Measurements from ENCODE around the gene TBCCD1. TPM values are rescaled to one million over a fixed set of nuclear protein-coding genes. Genes with fewer than 3 reads are reported as not detected.

TBCCD1 gene
- total RNA-seq, 1 donor: 15.6 TPM

DNA sequence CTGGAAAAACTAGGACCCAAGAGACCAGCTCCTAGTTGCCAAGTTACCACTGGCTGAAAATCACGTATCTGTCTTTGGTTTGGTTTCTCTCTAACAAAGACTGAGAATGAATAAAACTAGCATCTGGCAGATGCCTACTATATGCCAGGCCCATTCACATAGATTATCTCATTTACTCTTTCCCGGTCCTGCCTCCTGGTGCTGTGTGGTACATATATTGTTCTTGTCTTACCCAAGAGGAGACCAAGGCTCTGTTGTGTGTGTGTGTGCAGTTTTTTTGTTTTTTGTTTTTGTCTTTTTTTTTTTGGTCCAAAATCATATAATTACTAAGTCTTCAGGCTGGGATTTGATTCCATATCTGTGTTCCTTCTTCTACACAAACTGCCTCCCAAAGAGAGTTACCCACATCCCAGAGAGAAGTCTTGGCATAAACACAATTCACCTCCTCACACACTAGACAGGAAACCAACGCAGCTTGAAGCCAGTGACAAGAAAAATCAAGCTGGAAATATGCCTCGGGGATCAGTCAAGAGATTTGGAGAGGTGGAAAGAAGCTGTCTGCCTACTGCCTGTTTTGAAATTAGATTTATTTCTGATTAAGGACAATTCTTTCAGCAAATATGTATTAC lies 46.6 kb upstream of the TBCCD1 start:
- no peak for DNase-seq (ENCODE audit: insufficient read length, low spot score, missing footprints)
- no peaks in the 10 kb centered on the region for H3K79me2 ChIP-seq (ENCODE audit: insufficient read depth, low read length)
- no peaks in the 10 kb centered on the region for H3K9me3 ChIP-seq (ENCODE audit: low read depth, low read length)
- H3K27ac ChIP-seq (ENCODE audit: low read depth, low read length): no peak overlapping the region
- no peak overlapping the region for H3K4me2 ChIP-seq (ENCODE audit: insufficient read depth, low read length)
- H4K20me1 ChIP-seq (ENCODE audit: insufficient read depth, low read length): no peaks in the 10 kb centered on the region
- H3K4me1 ChIP-seq (ENCODE audit: insufficient read depth, low read length): peaks cover 6% of the 10 kb centered on the region
- no peak overlapping the region for H3K4me3 ChIP-seq (ENCODE audit: insufficient read depth, low read length)
- TF ChIP-seq, protein P1, sequence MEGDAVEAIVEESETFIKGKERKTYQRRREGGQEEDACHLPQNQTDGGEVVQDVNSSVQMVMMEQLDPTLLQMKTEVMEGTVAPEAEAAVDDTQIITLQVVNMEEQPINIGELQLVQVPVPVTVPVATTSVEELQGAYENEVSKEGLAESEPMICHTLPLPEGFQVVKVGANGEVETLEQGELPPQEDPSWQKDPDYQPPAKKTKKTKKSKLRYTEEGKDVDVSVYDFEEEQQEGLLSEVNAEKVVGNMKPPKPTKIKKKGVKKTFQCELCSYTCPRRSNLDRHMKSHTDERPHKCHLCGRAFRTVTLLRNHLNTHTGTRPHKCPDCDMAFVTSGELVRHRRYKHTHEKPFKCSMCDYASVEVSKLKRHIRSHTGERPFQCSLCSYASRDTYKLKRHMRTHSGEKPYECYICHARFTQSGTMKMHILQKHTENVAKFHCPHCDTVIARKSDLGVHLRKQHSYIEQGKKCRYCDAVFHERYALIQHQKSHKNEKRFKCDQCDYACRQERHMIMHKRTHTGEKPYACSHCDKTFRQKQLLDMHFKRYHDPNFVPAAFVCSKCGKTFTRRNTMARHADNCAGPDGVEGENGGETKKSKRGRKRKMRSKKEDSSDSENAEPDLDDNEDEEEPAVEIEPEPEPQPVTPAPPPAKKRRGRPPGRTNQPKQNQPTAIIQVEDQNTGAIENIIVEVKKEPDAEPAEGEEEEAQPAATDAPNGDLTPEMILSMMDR (IDR thresholded peaks at IDR 0.05; ENCODE audit: extremely low read depth, low read depth, low read length): no peak
- H2AFZ ChIP-seq (ENCODE audit: low read length): no peak overlapping the region
- peaks cover 24% of the 10 kb centered on the region for H3K27me3 ChIP-seq (ENCODE audit: insufficient read depth, low read length)
- no peaks in the 10 kb centered on the region for H3K36me3 ChIP-seq (ENCODE audit: insufficient read depth, low read length)

DNA sequence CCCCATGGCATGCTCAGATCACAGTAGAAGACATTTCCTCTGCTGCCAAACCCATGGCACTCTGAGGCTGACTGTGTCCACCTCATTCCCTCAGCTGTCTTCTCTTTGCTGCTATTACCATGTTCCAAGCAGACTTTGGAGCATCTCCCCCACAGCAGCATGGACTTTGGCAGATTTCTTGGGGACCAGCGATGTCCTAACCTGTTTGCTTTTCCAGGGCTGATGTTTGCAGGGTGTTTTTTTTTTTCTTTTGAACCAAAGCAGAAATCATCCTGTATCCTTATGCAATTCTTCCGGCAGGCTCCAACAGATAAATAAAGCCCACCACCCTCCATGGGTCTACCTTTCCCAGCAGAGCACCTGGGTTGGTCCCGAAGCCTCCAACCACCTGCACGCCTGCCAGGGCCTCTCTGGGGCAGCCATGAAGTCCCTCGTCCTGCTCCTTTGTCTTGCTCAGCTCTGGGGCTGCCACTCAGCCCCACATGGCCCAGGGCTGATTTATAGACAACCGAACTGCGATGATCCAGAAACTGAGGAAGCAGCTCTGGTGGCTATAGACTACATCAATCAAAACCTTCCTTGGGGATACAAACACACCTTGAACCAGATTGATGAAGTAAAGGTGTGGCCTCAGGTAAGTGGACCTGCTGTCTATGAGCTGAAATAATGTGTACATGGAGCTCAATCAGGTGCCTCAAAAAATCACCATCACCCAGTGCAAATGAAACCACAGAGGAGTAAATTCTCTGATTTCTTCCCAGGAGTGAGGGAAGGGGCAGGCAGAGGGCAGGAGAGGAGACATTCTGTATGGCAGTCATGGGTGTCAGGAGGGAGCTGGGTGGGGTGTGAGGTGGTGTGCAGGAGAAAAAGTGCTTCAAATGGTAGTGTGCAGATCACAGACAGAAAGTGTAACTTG lies 45.8 kb upstream of the TBCCD1 start, which contains the start of gene AHSG:
Gene AHSG (plus strand): TSS at position 340 of the 916 bp plus-strand sequence. CDS start 82 bp downstream, at position 422.
- Histone ChIP-seq H3K4me1 (ENCODE audit: insufficient read depth, low read length) (peaks cover 6% of the 10 kb centered on the region), H3K4me3 (ENCODE audit: insufficient read depth, low read length) (no peak within 1 kb of the TSS), H3K4me2 (ENCODE audit: insufficient read depth, low read length) (no peak within 1 kb of the TSS), H2AFZ (ENCODE audit: low read length) (no peak within 1 kb of the TSS), H3K36me3 (ENCODE audit: insufficient read depth, low read length) (no peaks in the 10 kb centered on the region), H3K79me2 (ENCODE audit: insufficient read depth, low read length) (no peaks in the 10 kb centered on the region), H3K27me3 (ENCODE audit: insufficient read depth, low read length) (peaks cover 24% of the 10 kb centered on the region), H4K20me1 (ENCODE audit: insufficient read depth, low read length) (no peaks in the 10 kb centered on the region), H3K9me3 (ENCODE audit: low read depth, low read length) (no peaks in the 10 kb centered on the region), H3K27ac (ENCODE audit: low read depth, low read length) (no peak within 1 kb of the TSS)
- DNase-seq (ENCODE audit: insufficient read length, low spot score, missing footprints): no peak
- TF ChIP-seq, protein P1 (IDR thresholded peaks at IDR 0.05; ENCODE audit: extremely low read depth, low read depth, low read length): no peak

DNA sequence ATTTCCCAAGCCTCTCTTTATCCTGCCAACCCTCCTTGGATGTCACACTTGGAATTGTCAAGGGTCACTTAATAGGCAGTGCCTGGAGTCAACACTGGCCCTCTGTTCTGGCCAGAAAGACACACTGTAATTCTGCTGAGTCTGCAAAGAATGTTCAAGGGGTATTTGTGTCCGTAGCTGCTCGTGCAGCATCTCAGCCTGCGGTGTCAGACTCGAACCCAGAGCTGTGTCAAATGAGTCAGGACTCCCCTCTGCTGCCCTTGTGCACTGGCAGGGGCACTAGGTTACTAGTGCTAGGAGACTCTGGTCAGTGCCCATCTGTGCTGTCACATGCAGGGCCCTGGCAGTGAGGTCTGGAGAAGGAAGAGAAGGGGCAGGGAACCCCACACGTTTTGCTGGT lies 44.9 kb upstream of the TBCCD1 start:
- TF ChIP-seq, protein P1 (IDR thresholded peaks at IDR 0.05; ENCODE audit: extremely low read depth, low read depth, low read length): no peak
- no peaks in the 10 kb centered on the region for H3K4me1 ChIP-seq (ENCODE audit: insufficient read depth, low read length)

More for the DNA sequence above, 44.9 kb upstream of the TBCCD1 start:
- no peaks in the 10 kb centered on the region for H4K20me1 ChIP-seq (ENCODE audit: insufficient read depth, low read length)
- H3K4me2 ChIP-seq (ENCODE audit: insufficient read depth, low read length): no peak overlapping the region
- no peak overlapping the region for H3K27ac ChIP-seq (ENCODE audit: low read depth, low read length)
- no peak overlapping the region for H2AFZ ChIP-seq (ENCODE audit: low read length)
- no peaks in the 10 kb centered on the region for H3K9me3 ChIP-seq (ENCODE audit: low read depth, low read length)
- no peaks in the 10 kb centered on the region for H3K36me3 ChIP-seq (ENCODE audit: insufficient read depth, low read length)
- peaks cover 20% of the 10 kb centered on the region for H3K27me3 ChIP-seq (ENCODE audit: insufficient read depth, low read length)
- H3K79me2 ChIP-seq (ENCODE audit: insufficient read depth, low read length): no peaks in the 10 kb centered on the region
- H3K4me3 ChIP-seq (ENCODE audit: insufficient read depth, low read length): no peak overlapping the region
- no peak for DNase-seq (ENCODE audit: insufficient read length, low spot score, missing footprints)
